ENCODE results near the gene TARS2. TPM values are rescaled to one million over a fixed set of nuclear protein-coding genes. Genes with fewer than 3 reads are reported as not detected.

The TARS2 gene
- polyA plus RNA-seq (ENCODE audit: insufficient read length): 20.6 TPM

DNA sequence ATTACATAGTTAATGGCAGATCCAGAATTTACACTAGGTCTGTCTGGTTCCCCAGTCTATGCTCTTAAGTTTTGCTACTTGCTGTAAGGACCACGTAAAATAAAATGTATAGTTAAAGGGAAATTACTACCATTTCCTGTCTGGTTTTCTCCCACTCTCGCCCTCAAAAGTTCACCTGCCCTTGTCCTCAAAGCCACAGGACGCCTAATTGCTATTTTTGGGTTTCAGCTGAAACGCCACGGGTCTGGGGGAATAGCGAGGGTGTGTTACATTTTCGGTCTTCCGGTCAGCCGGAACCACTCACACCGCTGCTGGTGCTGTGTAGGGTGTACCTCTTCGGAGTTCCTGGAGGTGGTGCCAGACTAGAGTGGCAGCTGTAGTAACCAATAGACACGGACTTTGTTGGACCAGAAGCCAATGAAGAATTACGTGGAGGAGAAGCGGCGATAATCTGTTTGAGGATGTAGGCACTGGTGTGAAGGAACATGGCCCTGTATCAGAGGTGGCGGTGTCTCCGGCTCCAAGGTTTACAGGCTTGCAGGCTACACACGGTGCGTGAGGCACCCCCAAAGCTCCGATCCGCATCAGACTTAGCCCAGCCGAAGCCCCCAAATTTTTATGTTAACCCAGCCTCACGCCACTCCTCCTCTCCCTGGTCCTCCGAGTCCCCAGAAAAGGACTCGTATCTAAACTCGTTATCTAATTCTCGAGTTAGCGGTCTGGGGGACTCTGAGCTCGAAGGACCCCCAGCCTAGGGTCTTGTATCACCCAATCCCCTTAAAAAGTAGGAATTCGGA, at the start of gene TARS2:
Gene TARS2, plus strand, starts transcription at position 454 of the 797 bp plus-strand sequence. Its CDS starts 32 bp downstream, at position 486.
- DNase-seq (ENCODE audit: low read depth): peak; percentile 98

- DNase-seq (ENCODE audit: low read depth): no peak
Observed at GRCh38 chr1:150441121-150441520, 46.1 kb upstream of the TARS2 start.

DNA sequence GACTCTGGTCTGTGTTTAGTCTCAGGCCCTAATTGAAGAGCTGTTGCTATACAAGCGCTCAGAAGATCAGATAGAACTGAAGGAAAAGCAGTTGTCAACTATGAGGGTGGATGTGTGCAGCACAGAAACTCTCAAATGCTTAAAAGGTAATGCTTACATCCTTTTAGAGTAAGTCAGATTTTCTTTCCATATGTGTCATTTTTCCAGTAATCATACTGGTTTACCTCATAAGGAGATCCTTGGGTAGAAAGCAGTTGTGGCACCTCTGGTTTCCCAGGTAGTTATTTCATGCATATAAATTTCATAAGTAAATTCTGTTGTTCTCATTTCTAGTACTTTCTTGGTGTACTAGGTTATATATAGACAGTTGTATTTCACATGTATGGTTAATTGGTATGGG, 43.0 kb upstream of the TARS2 start:
- DNase-seq (ENCODE audit: low read depth): no peak

DNA sequence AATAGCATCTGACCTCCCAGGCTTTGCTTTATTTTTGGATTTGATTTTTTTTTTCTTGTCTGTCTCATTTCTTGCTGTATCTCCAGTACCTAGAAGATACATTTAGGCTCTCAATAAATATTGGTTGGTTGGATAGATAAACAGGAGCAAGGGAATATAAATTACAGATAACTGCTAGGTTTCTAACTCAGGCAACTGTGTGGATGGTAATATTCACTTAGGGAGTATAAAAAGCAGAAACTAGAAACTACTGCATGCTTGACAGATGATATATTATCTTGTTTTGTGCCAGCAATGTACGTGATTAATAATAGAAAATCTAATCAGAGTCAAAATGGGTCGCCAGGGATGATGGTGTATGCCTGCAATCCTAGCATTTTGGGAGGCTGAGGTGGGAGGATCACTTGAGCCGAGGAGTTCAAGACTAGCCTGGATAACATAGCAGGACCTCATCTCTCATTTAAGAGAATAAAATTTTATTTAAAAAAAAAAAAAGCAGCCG, 31.0 kb upstream of the TARS2 start:
- DNase-seq (ENCODE audit: low read depth): no peak

DNA sequence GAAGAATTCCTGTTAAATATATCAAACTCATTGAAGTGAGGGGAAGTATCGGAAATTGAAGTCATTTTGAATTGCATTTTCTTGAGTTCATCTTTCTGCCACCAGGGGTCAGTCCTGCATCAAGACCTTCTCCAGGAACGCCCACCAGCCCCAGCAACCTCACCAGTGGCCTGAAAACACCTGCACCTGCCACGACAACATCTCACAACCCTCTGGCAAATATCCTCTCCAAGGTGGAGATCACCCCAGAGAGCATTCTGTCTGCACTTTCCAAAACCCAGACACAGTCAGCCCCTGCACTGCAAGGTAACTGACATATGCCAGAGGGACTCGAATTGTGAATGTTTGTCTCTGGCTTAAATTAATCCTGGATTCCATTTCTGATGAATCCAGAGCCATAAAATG, 22.8 kb upstream of the TARS2 start:
- no peak for DNase-seq (ENCODE audit: low read depth)

DNA sequence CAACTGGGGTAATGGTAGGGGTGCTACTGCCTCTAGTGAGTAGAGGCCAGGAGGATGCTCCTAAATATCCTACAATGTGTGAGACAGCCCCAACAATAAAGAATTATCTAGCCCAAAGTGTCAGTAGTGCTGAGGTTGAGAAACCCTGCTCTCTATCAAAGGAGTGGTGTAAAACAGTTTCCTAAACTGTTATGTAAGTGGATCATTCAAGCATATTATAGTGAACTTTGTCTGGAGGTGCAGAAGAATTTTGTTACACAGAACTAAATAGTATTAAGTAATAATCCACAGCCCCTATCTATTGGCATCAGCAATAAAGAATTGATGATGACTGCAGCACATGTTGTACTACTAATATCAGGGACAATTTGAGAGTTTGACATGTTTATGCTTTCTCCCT, 20.3 kb upstream of the TARS2 start:
- no peak for DNase-seq (ENCODE audit: low read depth)

DNA sequence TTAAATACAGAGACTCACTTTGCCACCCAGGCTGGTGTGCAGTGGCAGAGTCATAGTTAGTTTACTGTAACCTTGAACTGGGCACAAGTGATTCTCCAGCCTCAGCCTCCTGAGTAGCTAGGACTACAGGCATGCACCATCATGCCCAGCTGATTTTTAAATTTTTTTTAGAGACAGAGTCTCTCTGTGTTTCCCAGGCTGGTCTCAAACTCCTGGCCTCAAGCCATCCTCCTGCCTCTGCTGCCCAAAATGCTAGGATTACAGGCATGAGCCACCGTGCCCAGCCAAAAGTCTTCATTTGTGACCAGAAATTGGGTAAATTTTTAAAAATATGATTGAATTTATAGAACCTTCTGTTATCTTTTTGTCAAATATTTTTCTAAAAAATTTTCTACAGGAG, 17.9 kb upstream of the TARS2 start:
- DNase-seq (ENCODE audit: low read depth): no peak

DNA sequence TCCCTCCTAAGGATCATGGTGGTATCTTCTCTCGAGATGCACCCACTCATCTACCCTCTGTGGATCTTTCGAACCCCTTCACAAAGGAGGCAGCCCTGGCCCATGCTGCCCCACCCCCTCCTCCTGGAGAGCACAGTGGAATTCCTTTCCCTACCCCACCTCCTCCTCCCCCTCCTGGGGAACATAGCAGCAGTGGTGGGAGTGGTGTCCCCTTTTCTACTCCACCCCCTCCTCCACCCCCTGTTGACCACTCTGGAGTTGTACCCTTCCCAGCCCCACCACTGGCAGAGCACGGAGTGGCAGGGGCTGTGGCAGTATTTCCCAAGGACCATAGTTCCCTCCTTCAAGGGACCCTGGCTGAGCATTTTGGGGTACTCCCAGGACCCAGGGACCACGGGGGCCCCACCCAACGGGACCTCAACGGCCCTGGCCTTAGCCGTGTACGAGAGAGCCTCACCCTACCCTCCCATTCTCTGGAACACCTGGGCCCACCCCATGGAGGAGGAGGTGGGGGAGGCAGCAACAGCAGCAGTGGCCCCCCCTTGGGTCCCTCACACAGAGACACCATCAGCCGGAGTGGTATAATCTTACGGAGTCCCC, 14.5 kb upstream of the TARS2 start:
- no peak for DNase-seq (ENCODE audit: low read depth)

DNA sequence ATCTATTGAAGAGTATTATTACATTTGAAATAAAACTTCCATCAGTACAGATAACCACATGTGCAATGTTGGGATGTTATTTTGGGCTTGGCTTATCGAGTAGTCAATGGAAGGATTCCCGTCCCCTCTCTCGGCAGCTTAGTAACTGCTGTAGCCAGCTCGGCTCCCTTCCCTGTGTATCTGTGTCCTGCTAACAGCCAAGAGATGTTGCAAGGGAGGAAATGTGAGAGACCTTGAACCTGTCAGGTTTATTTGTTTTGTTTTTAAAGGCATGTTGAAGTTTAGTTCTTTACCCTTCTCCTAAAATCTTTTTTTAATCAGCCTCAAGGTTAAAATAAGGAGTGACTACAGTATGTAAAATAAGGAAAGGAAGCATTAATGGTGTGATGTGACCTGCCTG, 13.6 kb upstream of the TARS2 start:
- DNase-seq (ENCODE audit: low read depth): no peak

- no peak for DNase-seq (ENCODE audit: low read depth)
Observed at GRCh38 chr1:150474869-150475268, 12.3 kb upstream of the TARS2 start.

DNA sequence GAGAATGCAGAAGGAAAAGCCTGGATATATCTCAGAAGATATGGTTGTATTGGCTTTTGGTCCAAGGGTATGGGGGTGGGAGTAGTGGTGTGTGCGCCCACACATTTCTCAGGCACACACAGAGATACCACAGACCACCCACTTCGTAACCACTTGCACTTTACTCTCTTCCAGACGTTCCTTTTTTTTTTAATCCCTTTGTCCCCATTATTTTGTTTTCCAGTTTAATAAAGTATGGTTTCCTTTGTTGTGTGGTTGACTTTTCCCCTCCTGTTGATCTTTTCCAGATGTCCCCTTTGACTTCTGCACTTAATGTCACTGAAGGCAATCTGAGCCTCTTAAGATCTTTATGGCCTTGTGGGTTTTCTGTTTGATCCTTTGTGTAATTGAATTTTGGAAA, 10.5 kb upstream of the TARS2 start:
- DNase-seq (ENCODE audit: low read depth): no peak

DNA sequence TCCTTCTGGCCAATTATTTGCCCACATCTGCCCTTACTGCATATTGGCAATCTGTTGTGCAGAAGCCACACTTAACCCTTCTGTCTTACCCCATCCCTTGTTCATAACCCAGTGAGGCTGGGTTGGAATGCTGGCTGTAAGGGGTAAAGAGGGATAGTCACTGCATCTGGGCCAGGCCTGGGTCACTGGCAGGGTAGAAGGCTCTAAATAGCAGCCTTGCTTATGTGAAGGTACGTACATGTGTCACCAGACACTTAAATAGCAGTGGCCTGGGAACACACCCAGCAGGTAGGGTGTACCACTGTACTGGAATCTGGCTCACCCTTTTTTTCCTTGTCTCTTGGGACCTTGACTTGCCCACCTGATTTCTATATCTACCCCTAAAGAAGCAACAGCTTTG, 9.9 kb upstream of the TARS2 start:
- no peak for DNase-seq (ENCODE audit: low read depth)

GRCh38 chr1:150477733-150478132, 9.5 kb upstream of the TARS2 start:
- no peak for DNase-seq (ENCODE audit: low read depth)

- DNase-seq (ENCODE audit: low read depth): no peak
Observed at GRCh38 chr1:150479370-150479769, 7.8 kb upstream of the TARS2 start.

DNA sequence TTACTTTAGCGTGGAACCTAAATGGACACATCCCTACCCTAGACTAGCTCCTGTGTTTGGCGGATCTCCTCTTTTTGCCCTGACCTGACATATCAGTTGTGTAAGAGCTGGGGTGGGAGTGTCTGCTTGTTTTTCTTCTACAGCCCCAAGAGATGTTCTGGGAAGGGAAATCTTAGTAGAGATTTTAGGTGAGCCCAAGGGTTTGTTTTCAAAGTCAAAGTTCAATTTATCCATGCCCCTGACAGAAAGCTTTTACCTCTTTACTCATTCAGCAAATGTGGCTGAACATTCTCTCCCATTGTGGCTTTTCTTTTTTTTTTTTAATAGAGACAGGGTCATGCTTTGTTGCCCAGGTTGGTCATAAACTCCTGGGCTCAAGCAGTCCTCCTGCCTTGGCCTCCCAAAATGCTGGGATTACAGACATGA, 7.3 kb upstream of the TARS2 start:
- no peak for DNase-seq (ENCODE audit: low read depth)

DNA sequence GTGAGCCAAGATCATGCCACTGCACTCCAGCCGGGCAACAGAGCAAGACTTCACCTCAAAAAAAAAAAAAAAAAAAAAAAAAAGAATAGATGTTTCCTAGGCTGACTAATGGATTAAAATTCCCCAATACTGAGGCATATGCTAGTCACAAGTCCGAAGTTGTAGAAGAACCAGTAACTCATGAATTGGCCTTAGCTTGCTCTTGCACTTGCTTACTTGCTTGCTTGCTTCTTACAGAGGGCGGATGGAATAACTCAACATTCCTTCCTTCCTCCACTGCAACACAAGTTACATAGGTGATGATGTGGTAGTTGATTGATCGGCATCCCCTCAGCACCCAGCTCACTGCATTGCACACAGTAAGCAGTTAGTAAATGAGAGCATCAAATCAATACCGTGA, 2.8 kb upstream of the TARS2 start:
- no peak for DNase-seq (ENCODE audit: low read depth)

- no peak for DNase-seq (ENCODE audit: low read depth)
Observed at GRCh38 chr1:150484861-150485260, 2.4 kb upstream of the TARS2 start.

DNA sequence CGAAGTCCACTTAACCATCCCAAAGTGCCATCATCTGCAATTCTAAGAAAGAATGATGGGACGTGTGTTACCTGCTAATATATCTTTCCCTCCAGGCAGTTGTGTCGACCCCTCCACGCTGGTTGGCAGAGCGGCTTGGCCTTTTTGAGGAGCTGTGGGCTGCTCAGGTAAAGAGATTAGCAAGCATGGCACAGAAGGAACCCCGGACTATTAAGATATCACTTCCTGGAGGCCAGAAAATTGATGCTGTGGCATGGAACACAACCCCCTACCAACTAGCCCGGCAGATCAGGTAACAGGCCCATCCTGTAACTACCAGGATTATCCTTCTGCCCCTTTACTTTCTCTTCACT, 520 bp downstream of the TARS2 start:
- no peak for DNase-seq (ENCODE audit: low read depth)

- DNase-seq (ENCODE audit: low read depth): no peak
Observed at GRCh38 chr1:150493175-150493574, 6.0 kb downstream of the TARS2 start.

DNA sequence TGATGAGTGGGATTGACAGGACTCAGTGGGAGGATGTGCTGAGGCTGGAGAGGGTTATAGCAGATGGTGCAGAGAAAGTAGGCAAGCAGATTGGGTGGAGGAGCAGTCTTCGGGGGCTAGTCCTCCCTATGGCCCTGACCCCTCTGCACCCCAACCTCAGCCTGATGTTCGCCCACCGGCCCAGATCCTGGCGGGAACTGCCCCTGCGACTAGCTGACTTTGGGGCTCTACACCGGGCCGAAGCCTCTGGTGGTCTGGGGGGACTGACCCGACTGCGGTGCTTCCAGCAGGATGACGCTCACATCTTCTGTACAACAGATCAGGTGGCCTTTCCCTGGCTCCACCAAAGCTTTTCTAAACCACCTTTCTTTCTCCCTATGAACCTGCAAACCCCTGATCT, 11.1 kb downstream of the TARS2 start:
- no peak for DNase-seq (ENCODE audit: low read depth)

- DNase-seq (ENCODE audit: low read depth): no peak
Observed at GRCh38 chr1:150505431-150505830, 18.2 kb downstream of the TARS2 start.

- DNase-seq (ENCODE audit: low read depth): no peak
Observed at GRCh38 chr1:150507912-150508864, 21.0 kb downstream of the TARS2 start, which contains the start of gene ECM1. ECM1 (plus strand) TSS chr1:150508109; CDS start chr1:150508210, 101 bp downstream.

Measured in forelimb muscle (tissue), 1 donor.